HFFc6 (cell line): ENCODE data around the gene MARCHF10. TPM values are rescaled to one million over a fixed set of nuclear protein-coding genes. Genes with fewer than 3 reads are reported as not detected.

Experiments
- DNase-seq: peaks from one replicate; pipeline ENCODE4 v3.0.0-alpha.2; 2018
- H3K27ac Mint-ChIP-seq: 2 replicates; pipeline ENCODE4 v1.8.0; 2020; ENCODE audit warnings: mild to moderate bottlenecking, mixed read lengths
- H3K27me3 Mint-ChIP-seq: 2 replicates; pipeline ENCODE4 v1.8.0; 2021; ENCODE audit warnings: mild to moderate bottlenecking, moderate library complexity, mixed read lengths; ENCODE audit not compliant: insufficient read depth
- H3K36me3 Mint-ChIP-seq: 2 replicates; pipeline ENCODE4 v1.8.0; 2021; ENCODE audit warnings: low read depth, mixed read lengths
- H3K4me1 Mint-ChIP-seq: 2 replicates; pipeline ENCODE4 v1.8.0; 2020; ENCODE audit warnings: low read depth, mixed read lengths
- H3K4me3 Mint-ChIP-seq: 2 replicates; pipeline ENCODE4 v1.8.0; 2020; ENCODE audit warnings: mild to moderate bottlenecking, moderate library complexity, mixed read lengths
- H3K9me3 Mint-ChIP-seq: 2 replicates; pipeline ENCODE4 v1.8.0; 2020; ENCODE audit warnings: mild to moderate bottlenecking, mixed read lengths
- CTCF ChIP-seq: fragments of 200-600 bp; sonication (generic); IDR thresholded peaks from 2 replicates; pipeline ENCODE4 v1.5.0; 2021; ENCODE audit warnings: antibody characterized with exemption, mild to moderate bottlenecking
- total RNA-seq, 6 experiments: library from RNA; stranded (reverse); fragmentation: NEBNext Ultra II Directional; extraction: Animal tissue kit (Norgen Biotek cat#: 25700); gene quantifications; 2 replicates in 1 of 6; 3 replicates in 5 of 6; pipeline ENCODE4 v1.2.3, GENCODE V29; 2021

Gene MARCHF10
- total RNA-seq, 6 experiments from 2014 or later, result 0.46 to 1.5 (median 0.89) TPM

- Mint-ChIP-seq H3K27me3 (peaks cover 9% of the 10 kb centered on the region), H3K4me1 (peaks cover 9% of the 10 kb centered on the region), H3K27ac (no peak overlapping the region), H3K4me3 (no peak overlapping the region), H3K9me3 (no peaks in the 10 kb centered on the region), H3K36me3 (peaks cover 26% of the 10 kb centered on the region)
- TF ChIP-seq CTCF, result no peak
- DNase-seq, result no peak
These were observed 131.7 kb downstream of the MARCHF10 start for GRCh38 chr17:62676231-62676943.

GRCh38 chr17:62675701-62676100 is 132.4 kb downstream of the MARCHF10 start:
- Mint-ChIP-seq H3K36me3 (peaks cover 26% of the 10 kb centered on the region), H3K4me3 (no peak overlapping the region), H3K4me1 (peaks cover 9% of the 10 kb centered on the region), H3K27ac (no peak overlapping the region), H3K27me3 (peaks cover 7% of the 10 kb centered on the region), H3K9me3 (no peaks in the 10 kb centered on the region)
- no peak for DNase-seq
- no peak for TF ChIP-seq CTCF

- Mint-ChIP-seq H3K27ac (no peak overlapping the region), H3K9me3 (no peaks in the 10 kb centered on the region), H3K36me3 (peaks cover 26% of the 10 kb centered on the region), H3K4me3 (no peak overlapping the region), H3K4me1 (peaks cover 9% of the 10 kb centered on the region), H3K27me3 (peaks cover 7% of the 10 kb centered on the region)
- DNase-seq, result no peak
- TF ChIP-seq CTCF, result no peak
These were observed 132.9 kb downstream of the MARCHF10 start for GRCh38 chr17:62675260-62675659.

- Mint-ChIP-seq H3K4me1 (peaks cover 9% of the 10 kb centered on the region), H3K9me3 (no peaks in the 10 kb centered on the region), H3K4me3 (no peak overlapping the region), H3K36me3 (peaks cover 26% of the 10 kb centered on the region), H3K27ac (no peak overlapping the region), H3K27me3 (peaks cover 7% of the 10 kb centered on the region)
- DNase-seq, result no peak
- TF ChIP-seq CTCF, result no peak
These were observed 133.3 kb downstream of the MARCHF10 start for GRCh38 chr17:62674841-62675240.

- Mint-ChIP-seq H3K4me3 (no peak overlapping the region), H3K27ac (no peak overlapping the region), H3K36me3 (peaks cover 24% of the 10 kb centered on the region), H3K27me3 (peaks cover 7% of the 10 kb centered on the region), H3K4me1 (peaks cover 9% of the 10 kb centered on the region), H3K9me3 (no peaks in the 10 kb centered on the region)
- no peak for TF ChIP-seq CTCF
- no peak for DNase-seq
These were observed 133.8 kb downstream of the MARCHF10 start for GRCh38 chr17:62674363-62674739.
